NCI-H146 treated with DMSO at 0.1 percent for 48 hours (cell line): Measurements from ENCODE around the gene IKZF4.
"Not testable (repeated sequence)": the region's sequence is repeated elsewhere in the genome, so short reads cannot be mapped to it uniquely, and the experiment has no call there.

Experiments used
- DNase-seq: peaks from one replicate; lab custom pipeline; 2025; ENCODE audit not compliant: unreplicated experiment; lab: John Stamatoyannopoulos, UW

The IKZF4 gene

DNA sequence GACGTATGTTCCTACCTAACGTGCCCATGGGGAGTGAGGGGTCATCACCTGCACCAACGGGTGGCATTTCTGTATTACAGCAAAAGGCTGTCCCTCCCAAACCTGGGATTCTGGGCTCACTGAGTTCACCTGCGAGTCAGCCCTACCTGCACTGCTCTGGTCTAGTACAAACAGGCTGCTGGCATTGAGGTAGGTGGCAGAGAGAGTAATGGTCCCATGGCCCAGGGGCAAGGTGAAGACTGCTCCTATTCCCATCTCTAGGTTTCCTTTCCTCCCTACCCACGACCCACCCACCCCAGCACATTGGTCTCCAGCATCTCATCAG, 23.3 kb upstream of the IKZF4 start:
- no peak for DNase-seq

DNA sequence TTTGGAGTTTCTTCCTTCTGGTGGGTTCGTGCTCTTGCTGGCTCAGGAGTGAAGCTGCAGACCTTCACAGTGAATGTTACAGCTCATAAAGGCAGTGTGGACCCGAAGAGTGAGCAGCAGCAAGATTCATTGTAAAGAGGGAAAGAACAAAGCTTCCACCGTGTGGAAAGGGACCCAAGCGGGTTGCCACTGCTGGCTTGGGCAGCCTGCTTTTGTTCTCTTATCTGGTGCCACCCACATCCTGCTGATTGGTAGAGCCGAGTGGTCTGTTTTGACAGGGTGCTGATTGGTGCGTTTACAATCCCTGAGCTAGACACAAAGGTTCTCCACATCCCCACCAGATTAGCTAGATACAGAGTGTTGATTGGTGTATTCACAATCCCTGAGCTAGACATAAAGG, 21.3 kb upstream of the IKZF4 start:
- DNase-seq = not testable (repeated sequence)

DNA sequence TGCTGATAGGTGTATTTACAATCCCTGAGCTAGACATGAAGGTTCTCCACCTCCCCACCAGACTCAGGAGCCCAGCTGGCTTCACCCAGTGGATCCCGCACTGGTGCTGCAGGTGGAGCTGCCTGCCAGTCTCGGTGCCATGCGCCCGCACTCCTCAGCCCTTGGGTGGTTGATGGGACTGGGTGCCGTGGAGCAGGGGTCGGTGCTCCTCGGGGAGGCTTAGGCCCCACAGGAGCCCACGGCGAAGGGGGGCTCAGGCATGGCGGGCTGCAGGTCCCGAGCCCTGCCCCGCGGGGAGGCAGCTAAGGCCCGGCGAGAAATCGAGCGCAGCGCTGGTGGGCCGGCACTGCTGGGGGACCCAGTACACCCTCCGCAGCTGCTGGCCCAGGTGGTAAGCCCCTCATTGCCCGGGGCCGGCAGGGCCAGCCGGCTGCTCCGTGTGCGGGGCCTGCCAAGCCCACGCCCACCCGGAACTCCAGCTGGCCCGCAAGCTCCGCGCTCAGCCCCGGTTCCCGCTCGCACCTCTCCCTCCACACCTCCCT, 20.8 kb upstream of the IKZF4 start:
- not testable (repeated sequence) for DNase-seq

DNA sequence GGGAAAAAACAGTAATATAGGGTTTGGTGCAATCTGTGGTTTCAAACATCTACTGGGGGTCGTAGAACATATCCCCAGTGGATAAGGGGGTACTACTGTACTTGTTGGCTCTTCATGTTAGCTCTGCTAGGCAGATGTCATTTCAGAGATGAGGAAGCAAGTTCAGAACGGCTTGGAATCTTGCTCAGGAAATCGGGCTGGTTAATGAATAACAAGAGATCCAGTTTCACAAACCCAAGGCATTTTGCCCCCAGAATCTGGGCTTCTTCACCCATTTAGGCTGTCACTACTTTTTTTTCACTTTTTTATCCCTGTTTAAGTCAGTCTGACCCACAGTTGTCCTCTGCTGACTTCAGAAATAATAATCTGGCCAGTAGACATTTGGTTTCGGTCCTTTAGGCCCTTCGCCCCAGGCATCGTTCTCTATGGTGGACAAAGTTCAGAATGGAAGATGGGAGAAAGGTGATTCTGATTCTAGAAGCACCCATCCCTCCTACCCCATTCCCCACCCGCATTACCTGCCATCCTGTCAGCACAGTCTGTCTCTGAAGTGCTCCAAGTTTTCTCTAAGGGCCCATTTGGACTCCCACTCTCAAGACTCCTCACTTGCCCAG, 19.2 kb upstream of the IKZF4 start:
- DNase-seq = no peak

DNA sequence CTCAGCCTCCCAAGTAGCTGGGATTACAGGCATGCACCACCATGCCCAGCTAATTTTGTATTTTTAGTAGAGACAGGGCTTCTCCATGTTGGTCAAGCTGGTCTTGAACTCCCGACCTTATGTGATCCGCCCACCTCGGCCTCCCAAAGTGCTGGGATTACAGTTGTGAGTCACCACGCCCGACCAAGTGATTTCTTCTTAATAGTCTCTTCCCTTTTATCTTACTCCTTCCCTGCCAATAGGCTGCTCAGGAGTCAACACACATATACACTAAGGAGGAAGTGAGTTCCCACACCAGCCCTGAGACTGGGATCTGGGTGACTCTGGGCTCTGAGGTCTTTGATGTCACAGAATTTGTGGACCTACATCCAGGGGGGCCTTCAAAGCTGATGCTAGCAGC, 17.5 kb upstream of the IKZF4 start:
- DNase-seq = not testable (repeated sequence)

DNA sequence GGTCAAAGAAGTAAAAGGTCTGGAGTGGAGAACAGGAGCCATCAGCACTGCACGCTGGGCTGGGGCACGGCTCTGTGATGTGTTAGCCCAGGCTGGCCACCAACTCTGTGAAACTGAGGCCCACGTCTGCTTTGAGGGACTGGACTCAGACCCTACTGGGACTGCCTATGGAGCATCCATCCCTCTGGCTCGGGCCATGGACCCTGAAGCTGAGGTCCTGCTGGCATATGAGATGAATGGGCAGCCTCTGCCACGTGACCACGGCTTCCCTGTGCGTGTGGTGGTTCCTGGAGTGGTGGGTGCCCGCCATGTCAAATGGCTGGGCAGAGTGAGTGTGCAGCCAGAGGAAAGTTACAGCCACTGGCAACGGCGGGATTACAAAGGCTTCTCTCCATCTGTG, 16.6 kb upstream of the IKZF4 start:
- DNase-seq = no peak

DNA sequence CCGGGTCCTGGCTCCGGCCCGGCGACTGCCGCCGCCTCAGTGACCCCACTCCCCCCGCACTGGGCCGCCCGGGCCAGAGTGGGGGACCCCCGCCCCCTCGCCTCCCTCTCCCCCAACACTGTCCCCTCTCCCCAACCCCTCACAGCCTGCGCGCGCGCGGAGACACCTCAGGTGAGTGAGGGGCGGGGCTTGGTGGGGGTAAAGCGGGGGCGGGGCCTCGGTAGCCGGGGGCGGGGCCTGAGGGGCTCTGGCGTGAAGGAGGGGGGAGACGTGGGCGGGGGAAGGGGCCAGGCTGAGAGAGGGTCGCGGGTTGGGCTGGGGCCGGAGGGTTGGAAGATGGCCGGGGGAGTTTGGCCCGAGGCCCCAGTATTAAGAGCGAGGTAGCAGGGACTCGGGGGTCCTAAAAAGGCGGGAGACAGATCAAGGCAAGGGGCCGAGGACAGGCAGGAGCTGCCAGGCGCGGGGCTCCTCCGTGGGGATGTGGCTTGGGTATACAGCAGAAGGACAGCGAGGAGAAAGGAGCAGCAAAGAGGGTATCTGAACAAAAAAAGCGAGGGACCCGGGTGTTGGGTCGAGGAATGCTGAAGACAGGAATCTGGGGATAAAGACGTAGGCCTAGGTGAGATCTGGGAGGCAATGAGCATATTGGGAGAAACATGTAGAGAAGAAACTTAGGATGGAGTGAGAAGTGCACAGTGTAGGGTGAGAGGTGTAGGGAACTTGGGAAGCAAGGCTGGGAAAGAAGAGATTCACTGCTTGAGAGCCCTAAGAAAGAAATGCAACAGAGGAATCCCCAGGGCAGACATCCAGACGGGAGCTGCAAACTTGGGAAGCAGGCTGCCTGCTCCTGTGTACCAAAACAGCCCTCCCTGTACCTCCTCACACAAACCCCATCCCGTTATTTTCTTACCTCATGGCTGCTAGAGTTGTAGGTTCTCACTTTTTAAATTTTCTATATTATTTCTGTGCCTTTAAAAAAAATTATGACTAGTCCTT, 13.0 kb upstream of the IKZF4 start:
- DNase-seq = peak; percentile 71

DNA sequence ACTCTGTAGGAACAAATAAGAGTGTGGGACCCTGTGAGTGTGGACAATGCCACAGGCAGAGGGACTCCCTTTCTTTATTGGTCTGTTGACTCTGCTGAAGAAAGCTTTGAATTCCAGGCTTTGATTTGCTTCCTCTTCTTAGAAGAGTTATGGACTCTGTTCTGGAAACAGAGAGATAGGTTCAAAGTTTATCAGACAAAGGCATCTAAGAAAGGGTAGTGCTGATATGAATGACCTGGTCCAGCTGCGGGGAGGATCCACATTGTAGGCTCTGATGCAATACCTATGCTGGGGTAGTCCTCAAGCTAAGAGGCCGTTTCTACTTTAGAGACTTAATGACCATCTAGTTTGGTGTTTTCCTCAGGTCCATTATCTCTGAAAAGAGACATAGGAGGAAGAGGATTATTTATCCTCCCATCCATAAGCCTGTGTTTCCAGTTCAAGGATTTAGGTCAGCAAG, 10.7 kb upstream of the IKZF4 start:
- DNase-seq = no peak

DNA sequence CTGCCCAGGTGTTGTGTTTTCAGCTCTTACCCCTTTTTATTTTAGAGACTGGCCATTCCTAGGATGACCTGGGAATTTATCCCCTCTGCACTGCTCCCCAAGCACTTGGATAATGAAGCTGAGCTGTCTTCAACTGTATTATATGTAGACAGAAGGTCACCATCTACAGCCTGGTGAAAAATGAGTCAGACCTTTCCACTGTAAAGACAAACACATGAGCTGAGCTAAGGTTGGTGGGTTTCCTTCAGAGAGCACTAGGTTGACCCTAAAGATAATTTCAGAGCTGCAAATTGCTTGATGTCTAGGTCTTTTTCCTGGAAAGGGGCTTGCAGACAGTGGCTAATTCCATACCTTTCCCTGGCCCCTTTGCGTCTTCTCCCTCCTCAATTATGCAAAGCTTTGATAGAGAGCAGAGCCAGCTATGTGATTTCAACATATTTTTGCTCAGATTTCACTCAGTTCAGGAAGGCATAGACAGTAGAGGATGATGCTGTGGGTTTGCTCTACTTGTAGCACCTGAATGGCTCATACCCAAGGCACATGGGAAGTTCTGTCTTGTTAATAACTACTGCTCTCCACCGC, 9.2 kb upstream of the IKZF4 start:
- no peak for DNase-seq

DNA sequence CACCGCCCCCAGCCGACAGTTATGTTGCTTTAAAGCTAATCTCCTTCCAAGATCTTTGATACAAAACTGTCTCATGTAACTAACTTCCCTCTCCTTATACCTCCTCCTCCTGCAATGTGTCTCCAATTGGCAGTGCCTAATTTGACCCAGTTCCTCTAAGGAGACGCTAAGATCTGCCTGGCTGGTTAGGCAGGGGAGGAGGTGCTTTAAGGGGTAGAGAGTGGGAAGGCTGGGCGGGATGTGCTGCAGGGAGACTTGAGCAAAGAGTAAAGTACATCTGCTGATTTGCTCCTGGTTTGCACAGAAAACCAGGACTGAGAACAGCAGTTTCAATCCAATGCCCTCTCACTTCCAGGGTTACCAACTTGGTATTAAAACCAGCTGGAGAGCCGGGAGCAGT, 7.4 kb upstream of the IKZF4 start:
- DNase-seq = no peak

DNA sequence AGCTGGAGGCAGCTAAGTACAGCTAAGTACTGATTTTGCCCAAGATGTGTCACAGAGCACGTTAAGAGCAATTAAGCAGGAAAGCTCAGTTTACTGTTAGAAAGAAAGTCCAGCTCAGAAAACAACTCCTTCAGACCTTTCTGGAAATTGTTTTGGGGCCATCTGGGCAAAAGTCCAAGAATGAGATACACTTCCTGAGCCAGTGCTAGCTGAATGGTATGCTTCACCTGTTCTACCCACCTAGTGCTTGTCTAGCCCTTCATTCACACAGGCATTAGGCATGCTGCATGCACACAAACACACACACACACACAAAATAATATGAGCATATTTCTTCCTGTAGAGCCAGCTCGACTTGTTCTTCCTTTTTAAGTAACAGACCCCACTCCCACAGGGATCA, 6.6 kb upstream of the IKZF4 start:
- DNase-seq = no peak

DNA sequence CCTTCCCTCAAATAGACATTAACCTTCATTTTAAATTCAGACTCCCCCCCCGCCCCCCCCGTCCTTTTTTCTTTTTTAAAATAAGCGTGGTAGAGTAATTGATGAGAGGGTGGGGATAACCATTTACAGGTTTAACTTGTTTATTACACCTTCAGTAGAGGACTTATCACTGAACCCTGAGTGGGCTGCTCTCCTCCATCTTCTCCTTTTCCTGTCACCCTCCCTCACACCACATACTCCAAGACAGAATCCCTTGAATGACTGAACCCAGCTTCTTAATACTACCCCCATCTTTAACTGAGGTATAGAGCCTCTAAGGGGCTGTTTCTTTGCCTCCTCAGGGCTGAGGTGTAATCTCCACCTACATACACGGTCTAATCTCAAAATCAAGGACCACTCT, 3.7 kb upstream of the IKZF4 start:
- no peak for DNase-seq

DNA sequence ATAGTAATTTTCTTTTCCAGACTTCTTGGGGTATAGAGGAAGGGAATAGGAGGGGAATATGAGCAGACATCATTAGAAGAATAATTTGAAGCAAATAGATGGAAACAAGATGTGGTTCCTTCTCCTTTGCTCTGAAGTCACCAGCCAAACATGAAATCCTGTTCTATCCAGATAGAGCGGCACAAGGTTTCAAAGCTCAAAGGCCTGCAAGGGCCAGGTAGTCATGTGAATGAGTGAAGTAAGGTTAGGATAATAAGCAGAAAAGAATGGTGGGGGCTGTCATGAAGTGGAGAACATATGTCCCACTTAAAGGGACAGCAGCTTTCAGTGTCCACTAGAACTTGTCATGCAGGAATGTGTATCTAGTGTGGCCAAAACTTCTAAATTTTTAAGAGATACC, 2.5 kb upstream of the IKZF4 start:
- DNase-seq = no peak

DNA sequence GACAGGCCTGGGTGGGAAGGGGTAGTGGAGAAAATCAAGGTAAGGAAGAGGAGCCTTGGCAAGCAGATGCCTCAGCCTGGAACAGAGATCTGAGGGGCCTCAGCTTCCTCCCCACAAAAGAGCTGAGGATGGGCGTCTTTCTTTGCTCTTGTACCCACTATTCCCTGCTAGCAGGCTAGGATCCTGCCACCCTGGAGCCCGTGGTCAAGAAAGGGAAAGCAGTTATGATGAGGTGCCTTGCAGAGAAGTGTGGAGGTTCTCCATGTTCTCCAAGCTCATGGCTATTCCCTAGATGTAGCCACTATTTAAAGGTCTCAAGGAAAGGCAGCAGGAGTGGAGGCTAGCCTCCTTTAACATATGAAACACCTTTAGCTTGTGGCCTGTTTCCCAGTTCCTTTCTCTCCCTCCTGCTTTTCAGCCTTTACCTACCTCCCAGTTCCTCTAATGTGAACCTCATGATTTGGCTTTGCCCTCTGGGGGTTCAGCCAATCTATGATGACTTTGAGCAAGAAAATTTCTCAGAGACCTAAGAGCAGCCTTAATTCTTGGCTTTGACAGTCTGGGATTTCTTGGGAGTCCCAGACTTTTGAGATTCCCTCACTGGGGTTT, 1.1 kb downstream of the IKZF4 start:
- no peak for DNase-seq

DNA sequence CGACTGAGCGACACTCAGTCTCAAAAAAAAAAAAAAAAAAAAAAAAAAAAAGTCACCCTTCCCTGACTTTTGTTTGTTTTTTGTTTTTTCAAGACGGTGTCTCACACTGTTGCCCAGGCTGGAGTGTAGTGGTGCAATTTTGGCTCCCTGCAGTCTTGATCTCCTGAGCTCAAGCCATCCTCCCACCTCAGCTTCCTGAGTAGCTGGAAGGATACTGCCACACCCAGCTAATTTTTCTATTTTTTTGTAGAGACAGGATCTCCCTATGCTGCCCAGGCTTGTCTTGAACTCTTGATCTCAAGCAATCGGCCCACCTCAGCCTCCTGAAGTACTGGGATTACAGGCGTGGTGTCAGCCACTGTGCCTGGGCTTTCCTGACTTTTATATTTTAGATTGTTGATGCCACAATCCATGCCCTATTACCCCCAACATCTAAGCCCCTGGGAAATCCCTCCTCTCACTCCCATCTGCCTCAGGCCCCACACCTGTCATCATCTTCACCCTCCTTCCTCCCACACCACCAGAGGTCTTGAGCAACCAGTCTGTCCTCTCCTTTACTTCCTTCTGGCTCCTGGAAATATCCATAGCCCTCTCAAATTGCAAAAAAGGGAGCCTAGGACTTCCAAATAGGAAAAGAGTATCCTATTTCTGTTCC, 7.8 kb downstream of the IKZF4 start:
- DNase-seq = no peak

DNA sequence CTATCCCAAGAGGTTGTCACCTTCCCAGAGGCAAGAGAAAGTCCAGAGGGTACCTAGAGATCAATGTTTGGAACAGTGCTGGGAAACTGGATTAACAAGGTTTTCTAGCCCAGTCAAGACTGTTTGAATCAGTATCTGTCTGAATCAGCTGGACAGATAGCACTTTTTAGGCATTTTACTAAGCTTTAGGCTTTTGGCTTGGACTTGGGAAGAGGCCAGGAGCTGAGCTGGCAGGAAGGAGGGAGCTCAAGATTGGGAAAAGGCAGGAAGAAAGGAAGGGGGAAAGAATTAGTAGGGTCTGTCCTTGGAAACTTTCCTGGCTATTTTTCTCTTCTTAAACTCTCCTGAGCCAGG, 8.3 kb downstream of the IKZF4 start:
- no peak for DNase-seq

DNA sequence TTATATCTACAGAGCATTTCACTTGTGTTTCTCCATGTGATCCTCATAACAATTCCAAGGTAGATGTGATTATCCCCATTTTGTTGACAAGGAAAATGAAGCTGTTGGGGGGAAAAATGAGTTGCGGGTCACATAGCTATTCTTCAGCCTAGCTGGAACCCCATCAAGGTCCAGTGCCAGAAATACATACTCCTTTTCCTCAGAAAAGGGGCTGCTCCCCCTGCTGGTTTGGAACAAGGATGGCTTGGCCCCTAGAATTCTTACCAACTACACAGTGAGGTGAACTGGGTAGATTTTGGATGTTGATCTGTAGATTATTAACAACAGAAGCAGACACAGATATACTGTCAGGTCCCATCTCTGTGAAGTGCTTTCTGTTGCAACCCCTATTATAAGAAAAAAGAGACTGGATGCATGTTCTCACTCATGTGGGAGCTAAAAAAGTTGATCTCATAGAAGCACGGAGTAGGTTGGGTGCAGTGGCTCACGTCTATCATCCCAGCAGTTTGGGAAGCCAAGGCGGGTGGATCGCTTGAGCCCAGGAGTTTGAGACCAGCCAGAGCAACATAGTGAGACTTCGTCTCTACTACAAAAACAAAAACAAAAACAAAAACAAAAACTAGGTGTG, 8.9 kb downstream of the IKZF4 start:
- peak; percentile 5 for DNase-seq

DNA sequence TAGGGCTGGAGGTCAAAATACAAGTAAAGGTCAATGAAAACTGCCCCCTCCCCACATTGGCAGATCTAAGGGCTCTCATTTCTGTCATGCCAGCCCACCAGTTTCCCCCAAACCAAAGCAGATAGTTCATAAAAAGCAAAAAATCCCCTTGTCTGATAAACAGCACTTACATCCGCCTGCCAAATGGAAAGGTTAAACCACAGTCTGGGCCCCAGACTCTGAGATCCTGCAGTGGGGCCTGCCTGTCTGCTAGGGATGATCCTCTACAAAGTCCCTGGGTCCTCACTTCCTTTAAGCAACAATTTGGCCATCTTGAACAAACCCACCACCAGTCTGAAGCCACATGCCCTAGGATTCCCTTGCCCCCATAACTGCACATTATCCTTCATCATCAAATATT, 11.1 kb downstream of the IKZF4 start:
- no peak for DNase-seq

DNA sequence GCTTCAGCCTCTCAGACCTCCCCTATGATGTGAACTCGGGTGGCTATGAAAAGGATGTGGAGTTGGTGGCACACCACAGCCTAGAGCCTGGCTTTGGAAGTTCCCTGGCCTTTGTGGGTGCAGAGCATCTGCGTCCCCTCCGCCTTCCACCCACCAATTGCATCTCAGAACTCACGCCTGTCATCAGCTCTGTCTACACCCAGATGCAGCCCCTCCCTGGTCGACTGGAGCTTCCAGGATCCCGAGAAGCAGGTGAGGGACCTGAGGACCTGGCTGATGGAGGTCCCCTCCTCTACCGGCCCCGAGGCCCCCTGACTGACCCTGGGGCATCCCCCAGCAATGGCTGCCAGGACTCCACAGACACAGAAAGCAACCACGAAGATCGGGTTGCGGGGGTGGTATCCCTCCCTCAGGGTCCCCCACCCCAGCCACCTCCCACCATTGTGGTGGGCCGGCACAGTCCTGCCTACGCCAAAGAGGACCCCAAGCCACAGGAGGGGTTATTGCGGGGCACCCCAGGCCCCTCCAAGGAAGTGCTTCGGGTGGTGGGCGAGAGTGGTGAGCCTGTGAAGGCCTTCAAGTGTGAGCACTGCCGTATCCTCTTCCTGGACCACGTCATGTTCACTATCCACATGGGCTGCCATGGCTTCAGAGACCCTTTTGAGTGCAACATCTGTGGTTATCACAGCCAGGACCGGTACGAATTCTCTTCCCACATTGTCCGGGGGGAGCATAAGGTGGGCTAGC, 13.9 kb downstream of the IKZF4 start:
- no peak for DNase-seq

DNA sequence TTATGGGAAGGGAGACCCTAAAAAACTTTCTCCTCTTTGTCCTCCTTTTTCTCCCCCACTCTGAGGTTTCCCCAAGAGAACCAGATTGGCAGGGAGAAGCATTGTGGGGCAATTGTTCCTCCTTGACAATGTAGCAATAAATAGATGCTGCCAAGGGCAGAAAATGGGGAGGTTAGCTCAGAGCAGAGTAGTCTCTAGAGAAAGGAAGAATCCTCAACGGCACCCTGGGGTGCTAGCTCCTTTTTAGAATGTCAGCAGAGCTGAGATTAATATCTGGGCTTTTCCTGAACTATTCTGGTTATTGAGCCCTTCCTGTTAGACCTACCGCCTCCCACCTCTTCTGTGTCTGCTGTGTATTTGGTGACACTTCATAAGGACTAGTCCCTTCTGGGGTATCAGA, 16.3 kb downstream of the IKZF4 start:
- no peak for DNase-seq
